ENCODE data around the gene COP1. TPM values are rescaled to one million over a fixed set of nuclear protein-coding genes. Genes with fewer than 3 reads are reported as not detected.

COP1 gene
- total and polyA plus RNA-seq, 2 of the 13 experiments (the other 11 are each of a cell fraction or from before 2014, with no cell fraction given) = 20.5 to 51.3 TPM

GRCh38 chr1:176196728-176197127 lies 10.4 kb downstream of the COP1 start:
- Histone ChIP-seq H4K20me1 (ENCODE audit: insufficient read depth, low read length) (peaks cover 8% of the 10 kb centered on the region; the same call in 1 of the 2 replicates), H3K9me3 (ENCODE audit: low read length) (no peaks in the 10 kb centered on the region), H3K27me3 (ENCODE audit: control insufficient read depth in 1 of 2, insufficient read depth in 2 of 2, low read length in 2 of 2) (no peaks in the 10 kb centered on the region), H3K9ac (ENCODE audit: insufficient read depth, low read depth, low read length) (no peak overlapping the region), H3K27ac (ENCODE audit: extremely low read length, insufficient read depth, low read length) (no peak overlapping the region), H3K4me1 (ENCODE audit: insufficient read depth, low read length) (peaks cover 10% of the 10 kb centered on the region), H3K36me3 (replicated peaks in 1 of 2; ENCODE audit: control insufficient read depth in 1 of 2, insufficient read depth in 2 of 2, low read length in 2 of 2) (no peaks in the 10 kb centered on the region), H2AFZ (ENCODE audit: low read length) (no peak overlapping the region), H3K4me3 (replicated peaks in 1 of 3; ENCODE audit: insufficient read depth in 1 of 3, low read depth in 2 of 3, low read length in 3 of 3) (no peak overlapping the region), H3K79me2 (ENCODE audit: insufficient read depth, low read length) (peaks cover 98% of the 10 kb centered on the region), H3K4me2 (ENCODE audit: low read depth, low read length) (no peak overlapping the region)
- no peak for TF ChIP-seq IRF2 (CRISPR knock-in tag; IDR thresholded peaks at IDR 0.05)
- no peak for TF ChIP-seq ZNF20 (CRISPR knock-in tag; IDR thresholded peaks at IDR 0.05)
- TF ChIP-seq ZNF691 (CRISPR knock-in tag; IDR thresholded peaks at IDR 0.05; ENCODE audit: borderline replicate concordance, low read depth) = no peak
- TF ChIP-seq PHF21A (CRISPR knock-in tag; IDR thresholded peaks at IDR 0.05) = no peak
- no peak for TF ChIP-seq ZNF503 (CRISPR knock-in tag; IDR thresholded peaks at IDR 0.05)
- no peak for TF ChIP-seq REST (IDR thresholded peaks at IDR 0.05; ENCODE audit: borderline replicate concordance in 1 of 2, low read depth in 1 of 2, low read length in 2 of 2)
- no peak for TF ChIP-seq NR2F2 (IDR thresholded peaks at IDR 0.05; ENCODE audit: borderline replicate concordance, low read depth)
- TF ChIP-seq BCL6 (CRISPR knock-in tag; IDR thresholded peaks at IDR 0.05) = no peak
- no peak for TF ChIP-seq ZSCAN25 (CRISPR knock-in tag; IDR thresholded peaks at IDR 0.05)
- no peak for TF ChIP-seq ZGPAT (CRISPR knock-in tag; IDR thresholded peaks at IDR 0.05)
- TF ChIP-seq ATF5 (CRISPR knock-in tag; IDR thresholded peaks at IDR 0.05; ENCODE audit: low read depth) = no peak
- TF ChIP-seq SRSF9 (IDR thresholded peaks at IDR 0.05; ENCODE audit: borderline replicate concordance, insufficient read depth, low read depth, low read length, poor library complexity, severe bottlenecking) = no peak
- TF ChIP-seq FOXP1 (IDR thresholded peaks at IDR 0.05) = no peak
- TF ChIP-seq FOXP1 (CRISPR knock-in tag; IDR thresholded peaks at IDR 0.05) = no peak
- no peak for TF ChIP-seq NFE2 (CRISPR knock-in tag; IDR thresholded peaks at IDR 0.05)
- TF ChIP-seq ZBTB7B (CRISPR knock-in tag; IDR thresholded peaks at IDR 0.05) = no peak
- BruUV-seq (replicated peaks) = no TSS peak
- in situ Hi-C loops (cut with HindIII; ENCODE audit: extremely low pct_ligation_motif_present, low pct_unique_long_range_greater_than_20kb) = no loop called here
- DNase-seq (ENCODE audit: low spot score) = no peak
- no peak for ATAC-seq
- intact Hi-C loops (cut with micrococcal nuclease; ENCODE audit: unreplicated experiment) = no loop called here
- WGBS (ENCODE audit: low lambda C conversion rate) = 97% methylated on average over 5 of the region's 5 CpGs
- FAIRE-seq = no peak
- ChIA-PET POLR2A (no interaction called here), CTCF (ENCODE audit: low intra/inter-chr PET ratio, low total read pairs) (no interaction called here)

All from HepG2 (cell line).